ENCODE measurements around the gene FRS3. TPM values are rescaled to one million over a fixed set of nuclear protein-coding genes. Genes with fewer than 3 reads are reported as not detected.

Gene FRS3
- total and polyA plus RNA-seq, 2 experiments from 2014 or later, result 1.3 to 3.3 TPM

DNA sequence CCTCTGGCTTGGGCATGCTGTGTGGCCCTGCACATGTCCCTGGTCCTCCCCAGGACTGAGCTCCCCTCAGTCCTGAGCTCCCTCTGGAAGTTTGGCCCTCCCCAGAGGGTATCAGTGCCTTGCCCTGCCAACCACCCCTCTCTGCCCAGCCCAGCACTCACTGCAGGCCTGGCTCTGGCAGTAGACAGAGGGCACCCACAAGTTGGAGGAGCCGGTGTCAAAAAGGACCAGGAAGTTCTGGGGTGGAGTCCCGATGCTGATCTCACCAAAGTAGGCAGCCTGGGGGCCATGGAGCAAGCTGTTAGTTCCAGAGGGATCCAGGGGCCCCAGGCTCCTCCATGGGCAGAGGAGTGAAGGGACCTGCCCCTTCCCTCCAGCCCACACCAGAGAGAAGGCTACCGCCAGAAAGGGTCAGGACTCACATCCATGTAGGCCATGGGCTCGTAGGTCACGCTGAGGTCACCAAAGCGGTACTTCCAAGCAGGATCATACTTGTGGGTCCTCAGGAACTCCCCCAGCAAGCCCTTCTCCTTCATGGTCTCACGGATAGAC lies 35.4 kb downstream of the FRS3 start (continued):
- TF ChIP-seq, protein P1, sequence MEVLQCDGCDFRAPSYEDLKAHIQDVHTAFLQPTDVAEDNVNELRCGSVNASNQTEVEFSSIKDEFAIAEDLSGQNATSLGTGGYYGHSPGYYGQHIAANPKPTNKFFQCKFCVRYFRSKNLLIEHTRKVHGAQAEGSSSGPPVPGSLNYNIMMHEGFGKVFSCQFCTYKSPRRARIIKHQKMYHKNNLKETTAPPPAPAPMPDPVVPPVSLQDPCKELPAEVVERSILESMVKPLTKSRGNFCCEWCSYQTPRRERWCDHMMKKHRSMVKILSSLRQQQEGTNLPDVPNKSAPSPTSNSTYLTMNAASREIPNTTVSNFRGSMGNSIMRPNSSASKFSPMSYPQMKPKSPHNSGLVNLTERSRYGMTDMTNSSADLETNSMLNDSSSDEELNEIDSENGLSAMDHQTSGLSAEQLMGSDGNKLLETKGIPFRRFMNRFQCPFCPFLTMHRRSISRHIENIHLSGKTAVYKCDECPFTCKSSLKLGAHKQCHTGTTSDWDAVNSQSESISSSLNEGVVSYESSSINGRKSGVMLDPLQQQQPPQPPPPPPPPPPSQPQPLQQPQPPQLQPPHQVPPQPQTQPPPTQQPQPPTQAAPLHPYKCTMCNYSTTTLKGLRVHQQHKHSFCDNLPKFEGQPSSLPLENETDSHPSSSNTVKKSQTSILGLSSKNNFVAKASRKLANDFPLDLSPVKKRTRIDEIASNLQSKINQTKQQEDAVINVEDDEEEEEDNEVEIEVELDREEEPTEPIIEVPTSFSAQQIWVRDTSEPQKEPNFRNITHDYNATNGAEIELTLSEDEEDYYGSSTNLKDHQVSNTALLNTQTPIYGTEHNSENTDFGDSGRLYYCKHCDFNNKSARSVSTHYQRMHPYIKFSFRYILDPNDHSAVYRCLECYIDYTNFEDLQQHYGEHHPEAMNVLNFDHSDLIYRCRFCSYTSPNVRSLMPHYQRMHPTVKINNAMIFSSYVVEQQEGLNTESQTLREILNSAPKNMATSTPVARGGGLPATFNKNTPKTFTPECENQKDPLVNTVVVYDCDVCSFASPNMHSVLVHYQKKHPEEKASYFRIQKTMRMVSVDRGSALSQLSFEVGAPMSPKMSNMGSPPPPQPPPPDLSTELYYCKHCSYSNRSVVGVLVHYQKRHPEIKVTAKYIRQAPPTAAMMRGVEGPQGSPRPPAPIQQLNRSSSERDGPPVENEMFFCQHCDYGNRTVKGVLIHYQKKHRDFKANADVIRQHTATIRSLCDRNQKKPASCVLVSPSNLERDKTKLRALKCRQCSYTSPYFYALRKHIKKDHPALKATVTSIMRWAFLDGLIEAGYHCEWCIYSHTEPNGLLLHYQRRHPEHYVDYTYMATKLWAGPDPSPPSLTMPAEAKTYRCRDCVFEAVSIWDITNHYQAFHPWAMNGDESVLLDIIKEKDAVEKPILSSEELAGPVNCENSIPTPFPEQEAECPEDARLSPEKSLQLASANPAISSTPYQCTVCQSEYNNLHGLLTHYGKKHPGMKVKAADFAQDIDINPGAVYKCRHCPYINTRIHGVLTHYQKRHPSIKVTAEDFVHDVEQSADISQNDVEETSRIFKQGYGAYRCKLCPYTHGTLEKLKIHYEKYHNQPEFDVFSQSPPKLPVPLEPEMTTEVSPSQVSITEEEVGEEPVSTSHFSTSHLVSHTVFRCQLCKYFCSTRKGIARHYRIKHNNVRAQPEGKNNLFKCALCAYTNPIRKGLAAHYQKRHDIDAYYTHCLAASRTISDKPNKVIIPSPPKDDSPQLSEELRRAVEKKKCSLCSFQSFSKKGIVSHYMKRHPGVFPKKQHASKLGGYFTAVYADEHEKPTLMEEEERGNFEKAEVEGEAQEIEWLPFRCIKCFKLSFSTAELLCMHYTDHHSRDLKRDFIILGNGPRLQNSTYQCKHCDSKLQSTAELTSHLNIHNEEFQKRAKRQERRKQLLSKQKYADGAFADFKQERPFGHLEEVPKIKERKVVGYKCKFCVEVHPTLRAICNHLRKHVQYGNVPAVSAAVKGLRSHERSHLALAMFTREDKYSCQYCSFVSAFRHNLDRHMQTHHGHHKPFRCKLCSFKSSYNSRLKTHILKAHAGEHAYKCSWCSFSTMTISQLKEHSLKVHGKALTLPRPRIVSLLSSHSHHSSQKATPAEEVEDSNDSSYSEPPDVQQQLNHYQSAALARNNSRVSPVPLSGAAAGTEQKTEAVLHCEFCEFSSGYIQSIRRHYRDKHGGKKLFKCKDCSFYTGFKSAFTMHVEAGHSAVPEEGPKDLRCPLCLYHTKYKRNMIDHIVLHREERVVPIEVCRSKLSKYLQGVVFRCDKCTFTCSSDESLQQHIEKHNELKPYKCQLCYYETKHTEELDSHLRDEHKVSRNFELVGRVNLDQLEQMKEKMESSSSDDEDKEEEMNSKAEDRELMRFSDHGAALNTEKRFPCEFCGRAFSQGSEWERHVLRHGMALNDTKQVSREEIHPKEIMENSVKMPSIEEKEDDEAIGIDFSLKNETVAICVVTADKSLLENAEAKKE (CRISPR knock-in tag; IDR thresholded peaks at IDR 0.05), result no peak
- TF ChIP-seq STAT1 (IDR thresholded peaks at IDR 0.05; ENCODE audit: unreplicated experiment) (no peak), POLR2AphosphoS5 (IDR thresholded peaks at IDR 0.05; ENCODE audit: low read depth) (no peak), EZH2 (IDR thresholded peaks at IDR 0.05; ENCODE audit: low read depth, unreplicated experiment) (no peak), CREB1 (CRISPR knock-in tag; IDR thresholded peaks at IDR 0.05; ENCODE audit: low read depth) (no peak)
- TF ChIP-seq, protein P2, sequence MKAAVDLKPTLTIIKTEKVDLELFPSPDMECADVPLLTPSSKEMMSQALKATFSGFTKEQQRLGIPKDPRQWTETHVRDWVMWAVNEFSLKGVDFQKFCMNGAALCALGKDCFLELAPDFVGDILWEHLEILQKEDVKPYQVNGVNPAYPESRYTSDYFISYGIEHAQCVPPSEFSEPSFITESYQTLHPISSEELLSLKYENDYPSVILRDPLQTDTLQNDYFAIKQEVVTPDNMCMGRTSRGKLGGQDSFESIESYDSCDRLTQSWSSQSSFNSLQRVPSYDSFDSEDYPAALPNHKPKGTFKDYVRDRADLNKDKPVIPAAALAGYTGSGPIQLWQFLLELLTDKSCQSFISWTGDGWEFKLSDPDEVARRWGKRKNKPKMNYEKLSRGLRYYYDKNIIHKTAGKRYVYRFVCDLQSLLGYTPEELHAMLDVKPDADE (IDR thresholded peaks at IDR 0.05), result no peak

DNA sequence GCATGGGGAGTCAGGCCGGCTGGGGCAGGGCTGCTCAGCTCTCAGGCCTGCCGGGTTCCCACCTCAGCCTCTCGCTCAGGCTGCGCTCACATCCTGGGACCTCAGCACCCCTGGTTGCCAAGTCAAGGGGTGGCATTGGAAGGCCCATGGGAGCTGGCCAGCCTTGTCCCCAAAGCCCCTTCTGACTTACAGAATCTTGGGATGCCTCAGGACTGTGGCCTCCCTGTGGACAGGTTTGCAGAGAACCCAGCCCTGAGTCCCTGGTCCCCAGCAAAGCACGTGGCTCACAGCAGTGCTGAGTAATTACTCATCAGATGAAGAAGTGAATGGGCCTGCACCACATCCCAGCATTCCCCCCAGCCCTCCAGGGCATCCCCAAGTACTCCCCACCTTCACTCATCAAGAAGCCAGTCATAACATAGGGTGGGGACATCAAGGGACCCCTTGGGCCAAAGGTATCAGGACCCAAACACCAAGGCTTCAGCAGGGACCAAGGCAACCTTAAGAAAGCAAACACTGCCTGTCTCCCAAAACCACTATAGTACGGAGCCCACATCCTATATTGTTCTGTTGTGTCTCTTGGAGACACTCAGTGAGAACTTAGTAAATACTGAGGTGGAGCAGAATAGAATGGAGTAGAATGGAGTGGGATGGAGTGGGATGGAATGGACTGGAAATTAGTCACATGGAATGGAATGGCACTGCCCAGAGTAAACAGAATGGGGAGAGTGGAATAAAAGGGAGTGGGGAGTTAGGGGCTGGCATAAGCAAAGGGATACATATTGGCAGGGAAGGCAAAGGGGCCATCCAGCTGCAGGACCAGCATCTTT lies 36.1 kb downstream of the FRS3 start:
- Mint-ChIP-seq H3K27me3 (ENCODE audit: insufficient read depth, low read depth, poor library complexity) (peaks cover 2% of the 10 kb centered on the region), H3K36me3 (ENCODE audit: low read depth) (no peaks in the 10 kb centered on the region), H3K4me1 (peaks cover 4% of the 10 kb centered on the region; the same call in 2 of the 3 replicates), H3K27ac (no peak overlapping the region), H3K9me3 (no peaks in the 10 kb centered on the region), H3K4me3 (no peak overlapping the region)
- no peak for ATAC-seq
- H4K20me1 ChIP-seq (replicated peaks; ENCODE audit: insufficient read depth), result no peaks in the 10 kb centered on the region
- H3F3A ChIP-seq (replicated peaks; ENCODE audit: low read depth), result no peaks in the 10 kb centered on the region
- no peaks in the 10 kb centered on the region for H3K36me3 ChIP-seq (ENCODE audit: insufficient read depth)
- no peak overlapping the region for H3K27ac ChIP-seq (ENCODE audit: low read depth)
- H3K79me2 ChIP-seq (replicated peaks; ENCODE audit: insufficient read depth), result no peaks in the 10 kb centered on the region
- H2AFZ ChIP-seq, result no peak overlapping the region
- DNase-seq (ENCODE audit: low spot score), result no peak
- no peak overlapping the region for H3K4me3 ChIP-seq
- no peaks in the 10 kb centered on the region; the same call in 1 of the 2 replicates for H3K4me1 ChIP-seq (ENCODE audit: insufficient read depth)
- no peaks in the 10 kb centered on the region for H3K27me3 ChIP-seq (ENCODE audit: insufficient read depth)
- no peak overlapping the region for H3K4me2 ChIP-seq
- no peaks in the 10 kb centered on the region for H3K9me2 ChIP-seq (ENCODE audit: insufficient read depth)
- TF ChIP-seq JUNB (IDR thresholded peaks at IDR 0.05; ENCODE audit: unreplicated experiment) (no peak), ZNF331 (CRISPR knock-in tag; IDR thresholded peaks at IDR 0.05; ENCODE audit: low read depth) (no peak), EZH2 (IDR thresholded peaks at IDR 0.05; ENCODE audit: low read depth, unreplicated experiment) (no peak), EZH2phosphoT487 (IDR thresholded peaks at IDR 0.05; ENCODE audit: unreplicated experiment) (no peak), POLR2AphosphoS5 (IDR thresholded peaks at IDR 0.05; ENCODE audit: low read depth) (no peak)
- TF ChIP-seq, protein P3, sequence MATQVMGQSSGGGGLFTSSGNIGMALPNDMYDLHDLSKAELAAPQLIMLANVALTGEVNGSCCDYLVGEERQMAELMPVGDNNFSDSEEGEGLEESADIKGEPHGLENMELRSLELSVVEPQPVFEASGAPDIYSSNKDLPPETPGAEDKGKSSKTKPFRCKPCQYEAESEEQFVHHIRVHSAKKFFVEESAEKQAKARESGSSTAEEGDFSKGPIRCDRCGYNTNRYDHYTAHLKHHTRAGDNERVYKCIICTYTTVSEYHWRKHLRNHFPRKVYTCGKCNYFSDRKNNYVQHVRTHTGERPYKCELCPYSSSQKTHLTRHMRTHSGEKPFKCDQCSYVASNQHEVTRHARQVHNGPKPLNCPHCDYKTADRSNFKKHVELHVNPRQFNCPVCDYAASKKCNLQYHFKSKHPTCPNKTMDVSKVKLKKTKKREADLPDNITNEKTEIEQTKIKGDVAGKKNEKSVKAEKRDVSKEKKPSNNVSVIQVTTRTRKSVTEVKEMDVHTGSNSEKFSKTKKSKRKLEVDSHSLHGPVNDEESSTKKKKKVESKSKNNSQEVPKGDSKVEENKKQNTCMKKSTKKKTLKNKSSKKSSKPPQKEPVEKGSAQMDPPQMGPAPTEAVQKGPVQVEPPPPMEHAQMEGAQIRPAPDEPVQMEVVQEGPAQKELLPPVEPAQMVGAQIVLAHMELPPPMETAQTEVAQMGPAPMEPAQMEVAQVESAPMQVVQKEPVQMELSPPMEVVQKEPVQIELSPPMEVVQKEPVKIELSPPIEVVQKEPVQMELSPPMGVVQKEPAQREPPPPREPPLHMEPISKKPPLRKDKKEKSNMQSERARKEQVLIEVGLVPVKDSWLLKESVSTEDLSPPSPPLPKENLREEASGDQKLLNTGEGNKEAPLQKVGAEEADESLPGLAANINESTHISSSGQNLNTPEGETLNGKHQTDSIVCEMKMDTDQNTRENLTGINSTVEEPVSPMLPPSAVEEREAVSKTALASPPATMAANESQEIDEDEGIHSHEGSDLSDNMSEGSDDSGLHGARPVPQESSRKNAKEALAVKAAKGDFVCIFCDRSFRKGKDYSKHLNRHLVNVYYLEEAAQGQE (IDR thresholded peaks at IDR 0.05; ENCODE audit: unreplicated experiment), result no peak
- TF ChIP-seq, protein P4, sequence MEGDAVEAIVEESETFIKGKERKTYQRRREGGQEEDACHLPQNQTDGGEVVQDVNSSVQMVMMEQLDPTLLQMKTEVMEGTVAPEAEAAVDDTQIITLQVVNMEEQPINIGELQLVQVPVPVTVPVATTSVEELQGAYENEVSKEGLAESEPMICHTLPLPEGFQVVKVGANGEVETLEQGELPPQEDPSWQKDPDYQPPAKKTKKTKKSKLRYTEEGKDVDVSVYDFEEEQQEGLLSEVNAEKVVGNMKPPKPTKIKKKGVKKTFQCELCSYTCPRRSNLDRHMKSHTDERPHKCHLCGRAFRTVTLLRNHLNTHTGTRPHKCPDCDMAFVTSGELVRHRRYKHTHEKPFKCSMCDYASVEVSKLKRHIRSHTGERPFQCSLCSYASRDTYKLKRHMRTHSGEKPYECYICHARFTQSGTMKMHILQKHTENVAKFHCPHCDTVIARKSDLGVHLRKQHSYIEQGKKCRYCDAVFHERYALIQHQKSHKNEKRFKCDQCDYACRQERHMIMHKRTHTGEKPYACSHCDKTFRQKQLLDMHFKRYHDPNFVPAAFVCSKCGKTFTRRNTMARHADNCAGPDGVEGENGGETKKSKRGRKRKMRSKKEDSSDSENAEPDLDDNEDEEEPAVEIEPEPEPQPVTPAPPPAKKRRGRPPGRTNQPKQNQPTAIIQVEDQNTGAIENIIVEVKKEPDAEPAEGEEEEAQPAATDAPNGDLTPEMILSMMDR (conservative IDR thresholded peaks at IDR 0.05; ENCODE audit: low read depth in 2 of 2), result no peak

Measured in GM23338 (cell line).